HL-60 (cell line): ENCODE results near the gene CETP.

Experiments
- CTCF ChIP-seq: IDR thresholded peaks from one replicate; pipeline ENCODE4 v1.5.1; 2011; ENCODE audit warnings: low read length, control low read depth, inconsistent platforms; ENCODE audit not compliant: insufficient read depth
- GABPA ChIP-seq: IDR thresholded peaks from 2 replicates; pipeline ENCODE4 v1.6.1; 2012; ENCODE audit warnings: low read depth
- SPI1 ChIP-seq: IDR thresholded peaks from 2 replicates; pipeline ENCODE4 v1.6.1; 2012; ENCODE audit warnings: low read depth, mild to moderate bottlenecking, borderline replicate concordance

GRCh38 chr16:56956076-56956475 is 5.7 kb upstream of the CETP start:
- TF ChIP-seq CTCF: no peak
- TF ChIP-seq GABPA: no peak
- TF ChIP-seq SPI1: no peak
